ENCODE results near the gene EXOC4. TPM values are rescaled to one million over a fixed set of nuclear protein-coding genes. Genes with fewer than 3 reads are reported as not detected.

Gene EXOC4
- total and polyA plus RNA-seq, 2 of the 13 experiments (the other 11 are each of a cell fraction or from before 2014, with no cell fraction given): 22.5 to 39.0 TPM

- POLR2A ChIA-PET: no interaction called here
- CTCF ChIA-PET (ENCODE audit: low intra/inter-chr PET ratio, low total read pairs): no interaction called here
- FAIRE-seq (no peak), ATAC-seq (no peak), DNase-seq (ENCODE audit: low spot score) (no peak)
- WGBS (ENCODE audit: low lambda C conversion rate): 97% methylated on average over 4 of the region's 5 CpGs
- H4K20me1 ChIP-seq (ENCODE audit: insufficient read depth, low read length): no peaks in the 10 kb centered on the region
- no peaks in the 10 kb centered on the region for H3K79me2 ChIP-seq (ENCODE audit: insufficient read depth, low read length)
- H3K4me1 ChIP-seq (ENCODE audit: insufficient read depth, low read length): 0 out of 2 replicates have a peak, but pooled peaks cover 5% of the 10 kb centered on the region
- no peak overlapping the region for H3K27ac ChIP-seq (ENCODE audit: extremely low read length, insufficient read depth, low read length)
- intact Hi-C loops (cut with micrococcal nuclease; ENCODE audit: unreplicated experiment) (no loop called here), in situ Hi-C loops (cut with HindIII; ENCODE audit: extremely low pct_ligation_motif_present, low pct_unique_long_range_greater_than_20kb) (no loop called here)
- no peak overlapping the region for H3K4me3 ChIP-seq (replicated peaks in 1 of 3; ENCODE audit: insufficient read depth in 1 of 3, low read depth in 2 of 3, low read length in 3 of 3)
- no peak overlapping the region for H2AFZ ChIP-seq (ENCODE audit: low read length)
- no peaks in the 10 kb centered on the region for H3K9me3 ChIP-seq (ENCODE audit: low read length)
- TF ChIP-seq CSRNP2 (CRISPR knock-in tag; conservative IDR thresholded peaks at IDR 0.05; ENCODE audit: low read depth) (no peak), ZNF18 (CRISPR knock-in tag; IDR thresholded peaks at IDR 0.05; ENCODE audit: insufficient replicate concordance) (no peak), ETV5 (CRISPR knock-in tag; IDR thresholded peaks at IDR 0.05; ENCODE audit: borderline replicate concordance) (no peak), ZNF549 (CRISPR knock-in tag; IDR thresholded peaks at IDR 0.05) (no peak), KDM1A (CRISPR knock-in tag; IDR thresholded peaks at IDR 0.05) (no peak), ZNF564 (CRISPR knock-in tag; IDR thresholded peaks at IDR 0.05) (no peak), ZNF382 (CRISPR knock-in tag; IDR thresholded peaks at IDR 0.05; ENCODE audit: borderline replicate concordance) (no peak), TFDP2 (CRISPR knock-in tag; IDR thresholded peaks at IDR 0.05) (no peak), ZNF143 (CRISPR knock-in tag; IDR thresholded peaks at IDR 0.05) (no peak), HNRNPUL1 (IDR thresholded peaks at IDR 0.05; ENCODE audit: low read depth, low read length) (no peak), ZFP41 (CRISPR knock-in tag; IDR thresholded peaks at IDR 0.05; ENCODE audit: borderline replicate concordance) (no peak)
- no peak overlapping the region for H3K4me2 ChIP-seq (ENCODE audit: low read depth, low read length)
- H3K9ac ChIP-seq (ENCODE audit: insufficient read depth, low read depth, low read length): no peak overlapping the region
- no peaks in the 10 kb centered on the region for H3K27me3 ChIP-seq (ENCODE audit: control insufficient read depth in 1 of 2, insufficient read depth in 2 of 2, low read length in 2 of 2)
- no TSS peak for BruUV-seq (replicated peaks)
- H3K36me3 ChIP-seq (replicated peaks in 1 of 2; ENCODE audit: control insufficient read depth in 1 of 2, insufficient read depth in 2 of 2, low read length in 2 of 2): no peaks in the 10 kb centered on the region
Measured at GRCh38 chr7:133693281-133693680, 440.4 kb downstream of the EXOC4 start.

All from HepG2 (cell line).